SU-DHL-6 (cell line): ENCODE measurements around the gene IL24.

Source experiments
- H2AFZ ChIP-seq: fragments of 200-600 bp; sonication (generic); 2 replicates; pipeline ENCODE4 v1.6.1; 2014; ENCODE audit warnings: low read depth, mild to moderate bottlenecking, moderate library complexity, mixed read lengths, antibody characterized with exemption, low read length; ENCODE audit not compliant: severe bottlenecking
- H3F3A ChIP-seq: fragments of 200-600 bp; shearing (Covaris generic); 2 replicates; pipeline ENCODE4 v1.6.0; 2016; ENCODE audit warnings: antibody characterized with exemption, mild to moderate bottlenecking; ENCODE audit not compliant: insufficient read depth
- H3K27ac ChIP-seq: fragments of 200-600 bp; sonication (generic); 2 replicates; pipeline ENCODE4 v1.5.1; 2016; ENCODE audit warnings: low read depth, mild to moderate bottlenecking, low read length, moderate library complexity, mixed read lengths
- H3K27me3 ChIP-seq: fragments of 200-600 bp; sonication (generic), shearing (Covaris generic); 2 replicates; pipeline ENCODE4 v1.6.0; 2014; ENCODE audit warnings: mild to moderate bottlenecking, low read length
- H3K36me3 ChIP-seq: fragments of 200-600 bp; sonication (generic); 2 replicates; pipeline ENCODE4 v1.6.1; 2014; ENCODE audit warnings: mild to moderate bottlenecking, low read length, mixed read lengths
- H3K4me2 ChIP-seq: fragments of 300-600, 200-600 bp; shearing (Covaris generic), sonication (generic); 2 replicates; pipeline ENCODE4 v1.6.0; 2014; ENCODE audit warnings: low read length, low read depth, mild to moderate bottlenecking; ENCODE audit not compliant: poor library complexity, severe bottlenecking
- H3K4me3 ChIP-seq: fragments of 200-600 bp; sonication (generic); 2 replicates; pipeline ENCODE4 v1.5.1; 2014; ENCODE audit warnings: antibody characterized with exemption, low read length, mild to moderate bottlenecking, mixed read lengths; ENCODE audit not compliant: insufficient read depth, poor library complexity, severe bottlenecking
- H3K79me2 ChIP-seq: fragments of 200-600 bp; sonication (generic); 2 replicates; pipeline ENCODE4 v1.6.1; 2014; ENCODE audit warnings: mild to moderate bottlenecking, low read length, moderate library complexity; ENCODE audit not compliant: insufficient read depth
- H3K9ac ChIP-seq: fragments of 200-600 bp; sonication (generic); 2 replicates; pipeline ENCODE4 v1.7.0; 2014; ENCODE audit warnings: mild to moderate bottlenecking, low read length
- H3K9me2 ChIP-seq: fragments of 200-600 bp; sonication (generic); replicated peaks from 2 replicates; pipeline ENCODE4 v1.6.1; 2014; ENCODE audit warnings: low read length; ENCODE audit not compliant: insufficient read depth
- H3K9me3 ChIP-seq: fragments of 200-600 bp; sonication (generic); 2 replicates; pipeline ENCODE4 v1.6.1; 2014; ENCODE audit warnings: low read length, mixed read lengths; ENCODE audit not compliant: insufficient read depth
- H4K20me1 ChIP-seq: fragments of 200-600 bp; sonication (generic); 2 replicates; pipeline ENCODE4 v1.6.1; 2014; ENCODE audit warnings: low read depth, mild to moderate bottlenecking, antibody characterized with exemption, low read length, moderate library complexity, mixed read lengths
- CTCF ChIP-seq: fragments of 200-600 bp; sonication (generic); IDR thresholded peaks from one replicate; pipeline ENCODE4 v1.5.1; 2017; ENCODE audit warnings: antibody characterized with exemption, mild to moderate bottlenecking, low read length, moderate library complexity; ENCODE audit not compliant: insufficient read depth, poor library complexity, severe bottlenecking
- EZH2phosphoT487 ChIP-seq: fragments of 200-600 bp; sonication (generic), shearing (Covaris generic); conservative IDR thresholded peaks from 2 replicates; pipeline ENCODE4 v1.6.1; 2018; ENCODE audit warnings: mild to moderate bottlenecking, antibody characterized with exemption, low read length, moderate library complexity, mixed read lengths

The IL24 gene

GRCh38 chr1:206895325-206895724 is 1.9 kb upstream of the IL24 start:
- no peak overlapping the region for H3K27ac ChIP-seq
- H3K9me2 ChIP-seq: no peaks in the 10 kb centered on the region
- no peak overlapping the region for H3K9ac ChIP-seq
- no peak overlapping the region for H3K4me3 ChIP-seq
- no peak for TF ChIP-seq EZH2phosphoT487
- TF ChIP-seq CTCF: no peak
- H3K79me2 ChIP-seq: no peaks in the 10 kb centered on the region
- H3K36me3 ChIP-seq: no peaks in the 10 kb centered on the region
- no peaks in the 10 kb centered on the region for H3K27me3 ChIP-seq
- H3K9me3 ChIP-seq: no peaks in the 10 kb centered on the region
- no peaks in the 10 kb centered on the region for H3F3A ChIP-seq
- H3K4me2 ChIP-seq: no peak overlapping the region
- no peak overlapping the region for H2AFZ ChIP-seq
- H4K20me1 ChIP-seq: no peaks in the 10 kb centered on the region

GRCh38 chr1:206895837-206896242 is 1.4 kb upstream of the IL24 start:
- Histone ChIP-seq H4K20me1 (no peaks in the 10 kb centered on the region), H3K9me3 (no peaks in the 10 kb centered on the region), H3F3A (no peaks in the 10 kb centered on the region), H3K9me2 (no peaks in the 10 kb centered on the region), H3K4me3 (no peak overlapping the region), H3K79me2 (no peaks in the 10 kb centered on the region), H2AFZ (no peak overlapping the region), H3K27me3 (no peaks in the 10 kb centered on the region), H3K4me2 (no peak overlapping the region), H3K9ac (no peak overlapping the region), H3K36me3 (no peaks in the 10 kb centered on the region), H3K27ac (no peak overlapping the region)
- TF ChIP-seq CTCF (no peak), EZH2phosphoT487 (no peak)

- H3K36me3 ChIP-seq: no peaks in the 10 kb centered on the region
- H4K20me1 ChIP-seq: no peaks in the 10 kb centered on the region
- H3K4me3 ChIP-seq: no peak overlapping the region
- H3K9me2 ChIP-seq: no peaks in the 10 kb centered on the region
- no peaks in the 10 kb centered on the region for H3K79me2 ChIP-seq
- H2AFZ ChIP-seq: no peak overlapping the region
- no peak overlapping the region for H3K4me2 ChIP-seq
- no peaks in the 10 kb centered on the region for H3F3A ChIP-seq
- TF ChIP-seq EZH2phosphoT487 (no peak), CTCF (no peak)
- H3K27ac ChIP-seq: no peak overlapping the region
- no peak overlapping the region for H3K9ac ChIP-seq
- no peaks in the 10 kb centered on the region for H3K27me3 ChIP-seq
- H3K9me3 ChIP-seq: no peaks in the 10 kb centered on the region
Measured at GRCh38 chr1:206896261-206896660, 982 bp upstream of the IL24 start.
